HT-29 (cell line): ENCODE results near the gene COP1. TPM values are rescaled to one million over a fixed set of nuclear protein-coding genes. Genes with fewer than 3 reads are reported as not detected.
"Not testable (repeated sequence)": the region's sequence is repeated elsewhere in the genome, so short reads cannot be mapped to it uniquely, and the experiment has no call there.

Experiments
- DNase-seq: peaks from one replicate; pipeline ENCODE4 v3.0.0-alpha.2; 2015; ENCODE audit warnings: low spot score
- total RNA-seq: library from RNA; depleted of rRNA; stranded (reverse); fragments of >200 nt; shearing (Covaris generic); gene quantifications from 2 replicates; pipeline ENCODE4 v1.2.3, GENCODE V29; 2014

The COP1 gene
- total RNA-seq, 1 experiment from 2014 or later: 42.7 TPM

DNA sequence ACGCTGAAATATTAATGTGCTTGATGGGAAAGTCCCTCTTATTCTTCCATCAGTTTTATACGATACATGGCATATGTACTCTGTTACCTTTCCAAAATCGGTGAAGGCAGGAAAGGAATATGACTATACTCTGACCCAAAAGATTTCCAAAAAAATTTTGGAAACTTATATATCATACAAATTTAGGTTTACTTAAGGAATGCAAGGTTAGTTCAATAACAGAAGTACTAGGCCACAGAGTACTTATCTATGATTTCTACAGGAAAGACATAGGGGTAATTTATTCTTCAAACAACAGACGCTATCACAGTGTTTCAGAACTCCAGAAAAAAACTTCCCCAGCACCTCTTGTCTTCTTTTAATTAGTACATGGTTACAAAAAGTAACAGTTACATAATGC is 84.8 kb downstream of the COP1 start:
- DNase-seq: no peak

DNA sequence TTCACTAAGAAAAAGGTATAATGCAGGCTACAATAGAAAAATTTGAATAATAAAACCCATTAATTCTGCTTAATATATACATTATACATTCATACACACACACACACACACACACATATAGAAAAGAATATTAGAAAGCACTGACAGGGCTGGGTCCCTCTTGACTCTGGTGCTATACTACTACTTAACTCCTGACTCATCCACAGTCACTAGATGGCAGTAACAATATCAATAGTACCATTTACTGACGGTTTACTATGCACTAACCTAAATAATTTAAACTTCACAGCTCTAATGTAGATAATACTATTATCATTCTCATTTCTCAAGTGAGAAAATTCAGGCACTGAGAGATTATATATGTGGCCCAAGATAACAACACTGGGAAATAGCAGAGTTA is 87.5 kb downstream of the COP1 start:
- DNase-seq: peak; percentile 34

GRCh38 chr1:176118985-176119384 is 88.1 kb downstream of the COP1 start:
- no peak for DNase-seq

GRCh38 chr1:176111835-176112234 is 95.3 kb downstream of the COP1 start:
- no peak for DNase-seq

- DNase-seq: no peak
Measured at GRCh38 chr1:176110203-176110602, 96.9 kb downstream of the COP1 start.

- no peak for DNase-seq
Measured at GRCh38 chr1:176102768-176103350, 104.2 kb downstream of the COP1 start.

DNA sequence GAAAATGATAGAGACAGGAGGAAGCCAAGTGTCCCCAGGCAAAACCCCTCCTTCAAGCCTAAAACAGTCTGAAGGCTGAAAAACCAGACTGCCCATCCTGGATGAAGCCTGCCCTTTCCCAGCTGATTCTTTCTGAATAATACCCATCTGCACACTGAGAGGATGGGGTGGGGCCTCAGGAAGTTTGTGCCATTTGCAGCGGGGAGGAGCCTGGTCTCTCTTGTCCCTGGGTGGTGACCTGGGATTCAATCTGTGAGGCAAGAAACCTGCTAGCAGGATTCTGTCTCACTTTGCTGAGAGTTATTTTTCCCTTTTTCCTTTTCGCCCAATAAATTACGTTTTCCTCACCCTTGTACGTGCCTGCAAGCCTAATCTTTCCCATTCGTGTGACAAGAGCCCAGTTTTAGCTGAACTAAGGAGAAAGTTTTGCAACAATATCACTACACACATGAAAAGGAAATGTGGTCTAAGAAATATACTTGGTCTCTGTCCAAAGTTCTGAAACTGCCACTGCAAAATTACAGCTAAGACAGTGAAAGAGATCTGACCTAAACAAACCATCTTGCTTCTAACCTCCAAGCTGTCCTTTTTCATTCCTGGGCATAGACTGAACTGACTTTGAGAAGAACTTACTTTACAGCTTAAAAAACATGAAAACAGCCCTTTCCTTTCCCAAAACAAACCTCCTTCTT is 105.0 kb downstream of the COP1 start:
- no peak for DNase-seq

DNA sequence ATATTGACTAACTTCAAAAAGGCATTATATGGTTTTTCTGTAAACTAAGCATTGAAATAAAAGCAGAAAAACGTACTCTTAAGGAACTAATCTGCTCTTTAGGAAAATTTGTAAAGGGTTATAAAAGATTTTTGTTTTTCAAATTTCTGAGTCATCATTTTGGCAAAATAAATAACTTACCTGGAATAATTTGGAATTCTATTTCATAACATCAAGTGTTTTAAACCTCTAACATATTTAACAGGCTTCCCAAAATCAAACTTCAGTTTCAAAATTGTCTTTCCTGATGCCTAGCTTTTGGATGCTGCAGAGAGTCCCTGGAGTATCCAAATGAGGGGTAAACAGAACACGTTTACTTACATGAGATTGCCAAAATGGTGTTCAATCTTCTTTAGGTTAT is 108.5 kb downstream of the COP1 start:
- no peak for DNase-seq

- DNase-seq: no peak
Measured at GRCh38 chr1:176096015-176096414, 111.1 kb downstream of the COP1 start.

- no peak for DNase-seq
Measured at GRCh38 chr1:176090766-176091165, 116.3 kb downstream of the COP1 start.

DNA sequence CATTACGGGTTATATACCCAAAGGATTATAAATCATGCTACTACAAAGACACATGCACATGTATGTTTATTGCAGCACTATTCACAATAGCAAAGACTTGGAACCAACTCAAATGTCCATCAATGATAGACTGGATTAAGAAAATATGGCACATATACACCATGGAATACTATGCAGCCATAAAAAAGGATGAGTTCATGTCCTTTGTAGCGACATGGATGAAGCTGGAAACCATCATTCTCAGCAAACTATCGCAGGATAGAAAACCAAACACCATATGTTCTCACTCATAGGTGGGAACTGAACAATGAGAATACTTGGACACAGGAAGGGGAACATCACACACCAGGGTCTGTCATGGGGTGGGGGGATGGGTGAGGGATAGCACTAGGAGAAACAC is 119.3 kb downstream of the COP1 start:
- DNase-seq: not testable (repeated sequence)

- peak; percentile 74 for DNase-seq
Measured at GRCh38 chr1:176073524-176074157, 133.4 kb downstream of the COP1 start.

DNA sequence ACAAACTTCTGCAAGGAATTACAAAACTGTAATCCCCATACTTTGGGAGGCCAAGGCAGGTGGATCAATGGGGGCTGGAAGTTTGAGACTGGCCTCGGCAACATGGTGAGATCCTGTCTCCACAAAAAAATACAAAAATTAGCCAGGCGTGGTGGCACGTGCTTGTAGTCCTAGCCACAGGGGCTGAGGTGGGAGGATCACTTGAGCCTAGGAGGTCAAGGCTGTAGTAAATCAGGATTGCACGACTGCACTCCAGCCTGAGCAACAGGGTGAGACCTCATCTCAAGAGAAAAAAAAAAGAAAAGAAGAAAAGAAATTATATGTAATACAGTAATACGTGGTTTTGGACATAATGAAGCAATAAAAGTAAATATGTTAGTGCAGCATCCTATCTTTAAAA is 138.2 kb downstream of the COP1 start:
- no peak for DNase-seq

DNA sequence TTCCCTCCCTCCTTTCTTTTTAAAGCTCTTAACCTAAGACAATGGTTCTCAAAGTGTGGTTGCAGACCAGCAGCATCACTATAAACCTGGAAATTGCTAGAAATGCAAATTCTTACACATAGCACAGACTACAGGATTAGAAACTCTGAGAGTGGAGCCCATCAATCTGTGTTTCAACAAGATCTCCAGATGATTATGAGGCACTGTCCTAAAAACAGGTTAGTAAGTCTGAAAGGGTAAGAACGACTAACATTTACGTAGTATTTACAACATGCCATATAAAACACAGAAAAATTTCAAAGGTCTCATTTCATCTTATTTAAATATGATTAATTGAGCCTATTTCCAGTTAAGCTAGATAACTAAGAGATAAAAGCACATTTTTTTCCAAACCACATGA is 138.8 kb downstream of the COP1 start:
- no peak for DNase-seq

DNA sequence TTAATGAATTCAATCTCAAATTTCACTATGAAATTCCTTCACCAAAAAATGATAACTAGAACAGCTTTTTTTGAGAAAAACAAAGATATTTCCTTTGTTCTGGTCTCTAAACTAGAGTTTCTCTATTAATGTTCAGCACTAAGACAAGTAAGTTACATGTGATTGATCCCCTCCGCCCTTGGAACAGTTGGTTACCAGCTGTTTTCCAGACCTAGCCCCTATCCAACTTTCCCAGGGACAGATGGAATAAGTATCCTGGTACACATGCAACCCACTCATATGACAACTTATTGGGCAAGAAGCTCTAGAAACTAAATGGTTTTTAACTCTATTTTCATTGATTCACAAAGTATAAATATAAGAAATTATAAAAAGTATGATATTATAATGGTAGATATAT is 140.4 kb downstream of the COP1 start:
- no peak for DNase-seq

GRCh38 chr1:176058686-176059085 is 148.4 kb downstream of the COP1 start:
- DNase-seq: no peak

- DNase-seq: no peak
Measured at GRCh38 chr1:176056312-176056711, 150.8 kb downstream of the COP1 start.

- DNase-seq: no peak
Measured at GRCh38 chr1:176055398-176055797, 151.7 kb downstream of the COP1 start.

DNA sequence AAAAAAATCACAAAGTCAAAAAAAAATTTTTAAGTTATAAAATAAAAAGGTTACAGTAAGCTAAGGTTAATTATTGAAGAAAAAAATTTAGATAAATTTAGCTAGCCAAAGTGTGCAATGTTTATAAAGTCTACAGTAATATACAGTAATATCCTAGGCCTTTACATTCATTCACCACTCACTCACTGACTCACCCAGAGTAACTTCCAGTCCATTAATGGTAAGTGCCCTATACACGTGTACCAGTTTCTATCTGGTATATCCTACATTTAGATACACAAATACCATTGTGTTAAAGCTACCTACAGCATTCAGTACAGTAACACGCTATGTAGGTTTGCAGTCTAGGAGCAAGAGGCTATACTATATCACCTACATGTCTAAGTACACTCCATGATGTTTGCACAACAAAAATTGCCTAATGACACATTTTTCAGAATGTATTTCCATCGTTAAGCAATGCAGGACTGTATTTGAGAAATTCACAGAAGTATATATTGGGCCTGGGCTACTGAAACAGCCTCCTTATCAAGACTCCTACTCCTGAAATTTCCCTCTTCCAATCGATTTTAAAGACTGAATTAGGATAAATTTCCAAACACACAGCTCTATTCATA is 155.1 kb downstream of the COP1 start:
- no peak for DNase-seq

GRCh38 chr1:176051402-176051801 is 155.7 kb downstream of the COP1 start:
- DNase-seq: no peak

GRCh38 chr1:176049582-176049981 is 157.5 kb downstream of the COP1 start:
- no peak for DNase-seq

GRCh38 chr1:176046926-176047325 is 160.2 kb downstream of the COP1 start:
- DNase-seq: no peak

DNA sequence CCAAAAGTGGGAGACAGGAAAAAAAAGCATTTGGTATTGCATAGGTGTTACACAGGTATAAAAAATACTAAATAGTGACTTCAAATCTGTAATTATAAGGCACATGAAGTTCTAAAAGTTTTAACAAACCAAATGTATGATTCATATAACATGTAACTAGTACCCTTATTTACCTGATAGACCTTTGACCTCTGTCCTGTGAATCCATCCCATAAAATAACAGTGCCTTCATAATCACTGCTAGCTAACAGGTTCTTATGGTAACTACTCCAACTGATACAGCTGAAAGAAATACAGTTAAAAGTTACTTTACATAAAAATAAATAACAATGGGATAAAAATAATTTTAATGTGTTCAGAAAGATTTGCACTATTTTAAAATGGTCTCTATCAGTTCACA is 163.5 kb downstream of the COP1 start:
- no peak for DNase-seq
